Measurements from ENCODE around the gene NFE2L1.
A peak's percentile ranks its signal among the peaks of the same experiment; 100 is the strongest.
"Not testable (repeated sequence)": the region's sequence is repeated elsewhere in the genome, so short reads cannot be mapped to it uniquely, and the experiment has no call there.

NFE2L1 gene

DNA sequence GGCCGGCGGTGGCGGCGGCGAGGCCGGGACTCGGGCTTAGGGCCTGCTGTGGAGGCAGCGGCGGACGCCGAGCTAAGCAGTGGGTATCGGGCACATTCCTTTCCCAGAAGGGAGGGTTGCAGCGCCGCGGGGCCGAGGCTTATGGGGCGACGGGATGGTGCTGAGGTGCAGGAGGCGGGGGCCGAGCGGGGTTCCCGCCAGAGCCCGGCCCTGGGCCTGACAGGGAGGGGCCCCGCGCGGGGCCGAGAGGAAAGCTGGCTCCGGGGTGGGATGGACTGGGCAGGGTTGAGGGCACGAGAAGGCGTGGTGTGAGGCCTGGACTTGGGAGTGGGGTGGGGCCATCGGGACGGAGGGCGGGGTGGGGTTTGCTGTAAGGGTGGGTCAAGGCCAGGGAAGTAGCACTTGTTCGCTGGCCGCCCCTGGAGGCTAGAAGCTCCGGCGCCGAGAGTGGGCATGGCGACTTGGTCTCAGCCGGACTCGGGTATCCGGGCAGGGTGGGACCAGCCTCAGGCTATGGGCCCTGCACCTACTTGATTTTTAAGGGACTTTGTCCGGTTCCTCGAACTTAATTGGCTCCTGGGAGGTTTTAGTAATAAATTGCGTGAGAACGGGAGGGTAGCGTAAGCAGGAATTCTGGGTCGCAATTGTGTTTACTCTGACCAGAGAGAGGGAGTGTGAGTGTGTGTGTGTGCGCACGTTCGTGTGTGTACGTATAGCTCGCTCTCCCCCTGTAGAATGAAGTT lies 396 bp downstream of the NFE2L1 start:
- DNase-seq (ENCODE audit: low read depth), result peak; percentile 81

GRCh38 chr17:48051283-48051682 lies 3.1 kb downstream of the NFE2L1 start:
- DNase-seq (ENCODE audit: low read depth), result no peak

DNA sequence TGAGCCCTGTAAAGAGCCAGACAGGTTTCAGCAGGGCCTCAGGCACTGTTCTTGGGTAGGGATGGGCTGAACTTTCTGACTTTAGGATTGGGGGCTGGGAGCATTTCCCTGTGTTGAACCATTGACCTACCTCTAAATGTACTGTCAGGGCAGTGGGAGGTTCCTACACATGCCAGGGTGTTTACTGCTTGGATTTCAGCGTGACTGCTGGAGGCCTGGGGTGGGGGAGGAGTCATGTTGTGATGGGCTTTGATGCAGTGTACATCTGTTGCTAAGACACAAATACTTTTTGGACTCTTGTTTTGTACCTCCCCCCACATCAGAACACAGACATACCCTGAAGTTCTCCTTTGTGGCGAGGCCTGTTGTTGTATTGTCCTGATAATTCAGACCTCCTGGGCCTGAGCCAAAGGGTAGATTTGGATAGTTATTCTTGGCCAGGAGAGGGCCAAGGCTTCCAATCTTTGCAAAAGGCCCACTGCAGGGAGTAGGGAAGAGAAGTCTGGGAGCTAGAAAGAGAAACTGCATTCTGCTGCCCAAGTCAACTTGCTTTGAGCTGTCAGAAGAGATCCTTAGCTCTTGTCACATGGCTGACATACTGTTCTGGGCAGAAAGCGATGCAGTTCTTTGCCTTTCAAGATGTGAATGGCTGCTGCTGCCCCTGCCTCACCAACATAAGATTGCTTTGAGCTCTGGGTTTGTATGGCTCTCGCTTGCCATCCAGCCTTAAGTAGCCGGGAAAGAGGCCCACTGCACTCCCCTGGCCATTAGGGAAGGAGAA lies 3.7 kb downstream of the NFE2L1 start:
- no peak for DNase-seq (ENCODE audit: low read depth)

DNA sequence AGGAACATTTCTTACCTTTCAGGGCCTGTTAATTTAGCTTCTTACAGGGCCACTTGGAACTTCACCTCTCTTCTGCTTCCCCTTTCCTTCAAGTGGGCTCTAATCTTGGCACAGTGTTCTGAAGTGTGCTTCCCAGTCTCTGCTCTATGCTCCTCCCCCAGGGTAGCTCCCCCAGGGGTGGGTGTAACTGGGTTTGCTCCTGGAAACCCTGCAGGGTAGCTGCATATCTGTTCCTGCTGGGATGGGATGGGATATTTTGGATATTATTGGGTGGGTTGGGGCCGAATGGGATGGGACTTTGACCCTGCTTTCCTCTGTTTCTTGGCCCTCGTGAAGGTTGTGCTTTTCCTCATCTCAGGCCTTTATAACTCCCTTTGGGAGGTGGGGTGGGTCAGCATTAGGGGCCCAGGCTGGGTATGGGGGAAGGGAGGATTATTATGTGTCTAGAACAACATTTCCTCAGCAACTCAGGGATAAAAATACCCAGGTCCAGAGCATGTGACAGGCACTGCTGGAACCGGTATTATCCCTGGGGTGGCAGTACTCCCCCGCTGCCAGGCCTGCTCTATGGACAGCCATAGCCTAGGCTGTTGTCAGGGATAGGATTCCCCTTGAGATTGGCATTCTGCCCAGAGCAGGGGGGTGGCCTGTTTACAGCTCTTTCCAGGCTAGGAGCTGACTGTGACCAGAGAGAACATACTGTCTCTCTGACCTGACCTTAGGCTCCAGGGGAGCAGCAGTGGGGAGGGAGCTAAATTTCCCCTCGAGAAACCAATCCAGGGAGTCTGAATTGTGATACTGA lies 5.0 kb downstream of the NFE2L1 start:
- DNase-seq (ENCODE audit: low read depth), result no peak

GRCh38 chr17:48053758-48054237 lies 5.6 kb downstream of the NFE2L1 start:
- no peak for DNase-seq (ENCODE audit: low read depth)

- no peak for DNase-seq (ENCODE audit: low read depth)
Measured at GRCh38 chr17:48054238-48055185, 6.4 kb downstream of the NFE2L1 start.

- DNase-seq (ENCODE audit: low read depth), result no peak
Measured at GRCh38 chr17:48055531-48056245, 7.5 kb downstream of the NFE2L1 start.

DNA sequence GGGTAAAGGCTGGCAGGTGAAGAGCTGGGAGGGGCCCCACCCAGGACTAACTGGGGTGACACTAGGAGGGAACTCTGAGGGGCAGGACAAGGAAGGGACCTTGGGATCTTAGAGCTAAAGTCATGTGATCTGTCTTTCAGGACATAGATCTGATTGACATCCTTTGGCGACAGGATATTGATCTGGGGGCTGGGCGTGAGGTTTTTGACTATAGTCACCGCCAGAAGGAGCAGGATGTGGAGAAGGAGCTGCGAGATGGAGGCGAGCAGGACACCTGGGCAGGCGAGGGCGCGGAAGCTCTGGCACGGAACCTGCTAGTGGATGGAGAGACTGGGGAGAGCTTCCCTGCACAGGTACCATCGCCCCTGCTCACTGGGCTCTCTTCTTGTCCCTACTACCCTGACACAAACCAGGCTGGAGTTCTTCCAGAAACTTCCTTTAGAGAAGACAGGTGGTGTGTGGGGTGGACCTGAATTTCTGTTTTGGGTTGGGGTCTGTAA lies 8.1 kb downstream of the NFE2L1 start:
- no peak for DNase-seq (ENCODE audit: low read depth)

DNA sequence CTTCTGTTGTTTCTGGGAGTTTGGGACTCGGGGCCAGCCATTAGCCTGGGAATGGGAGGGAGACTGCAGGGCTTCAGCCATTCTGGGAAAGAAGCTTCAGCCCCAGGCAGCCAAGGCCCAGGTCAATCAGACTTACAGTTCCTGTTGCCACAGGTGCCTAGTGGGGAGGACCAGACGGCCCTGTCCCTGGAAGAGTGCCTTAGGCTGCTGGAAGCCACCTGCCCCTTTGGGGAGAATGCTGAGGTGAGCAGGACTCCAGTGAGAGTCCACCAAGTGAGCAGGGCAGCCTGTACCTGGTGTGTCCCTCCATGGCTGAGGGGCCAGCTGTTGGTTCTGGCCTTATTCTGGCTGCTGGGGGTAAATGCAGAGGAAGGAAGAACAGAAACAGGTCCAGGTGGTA lies 8.7 kb downstream of the NFE2L1 start:
- no peak for DNase-seq (ENCODE audit: low read depth)

DNA sequence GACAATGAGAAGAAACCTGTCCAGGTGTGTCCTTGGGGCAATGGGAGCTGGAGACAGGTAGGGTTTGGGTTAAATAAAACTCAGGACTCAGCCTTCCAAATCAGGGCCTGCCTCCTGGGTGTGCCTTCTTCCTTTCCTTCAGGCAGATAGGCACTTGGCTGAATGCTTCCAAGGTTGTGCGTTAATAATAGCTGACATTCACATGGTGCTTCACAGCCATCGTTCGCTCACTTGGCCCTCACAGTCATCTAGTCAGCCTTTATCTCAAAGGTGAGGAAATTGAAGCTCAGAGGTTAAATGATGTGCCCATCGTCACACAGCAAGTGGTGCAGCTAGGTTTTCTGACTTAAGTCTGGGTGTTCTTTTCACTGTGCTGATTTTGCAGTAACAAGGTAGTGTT lies 9.5 kb downstream of the NFE2L1 start:
- no peak for DNase-seq (ENCODE audit: low read depth)

- DNase-seq (ENCODE audit: low read depth), result no peak
Measured at GRCh38 chr17:48058393-48059124, 10.4 kb downstream of the NFE2L1 start.

DNA sequence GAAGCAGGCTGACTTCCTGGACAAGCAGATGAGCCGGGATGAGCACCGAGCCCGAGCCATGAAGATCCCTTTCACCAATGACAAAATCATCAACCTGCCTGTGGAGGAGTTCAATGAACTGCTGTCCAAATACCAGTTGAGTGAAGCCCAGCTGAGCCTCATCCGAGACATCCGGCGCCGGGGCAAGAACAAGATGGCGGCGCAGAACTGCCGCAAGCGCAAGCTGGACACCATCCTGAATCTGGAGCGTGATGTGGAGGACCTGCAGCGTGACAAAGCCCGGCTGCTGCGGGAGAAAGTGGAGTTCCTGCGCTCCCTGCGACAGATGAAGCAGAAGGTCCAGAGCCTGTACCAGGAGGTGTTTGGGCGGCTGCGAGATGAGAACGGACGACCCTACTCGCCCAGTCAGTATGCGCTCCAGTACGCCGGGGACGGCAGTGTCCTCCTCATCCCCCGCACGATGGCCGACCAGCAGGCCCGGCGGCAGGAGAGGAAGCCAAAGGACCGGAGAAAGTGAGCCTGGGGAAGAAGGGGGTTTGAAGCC lies 11.0 kb downstream of the NFE2L1 start:
- DNase-seq (ENCODE audit: low read depth), result no peak

- DNase-seq (ENCODE audit: low read depth), result no peak
Measured at GRCh38 chr17:48060249-48060648, 12.1 kb downstream of the NFE2L1 start.

DNA sequence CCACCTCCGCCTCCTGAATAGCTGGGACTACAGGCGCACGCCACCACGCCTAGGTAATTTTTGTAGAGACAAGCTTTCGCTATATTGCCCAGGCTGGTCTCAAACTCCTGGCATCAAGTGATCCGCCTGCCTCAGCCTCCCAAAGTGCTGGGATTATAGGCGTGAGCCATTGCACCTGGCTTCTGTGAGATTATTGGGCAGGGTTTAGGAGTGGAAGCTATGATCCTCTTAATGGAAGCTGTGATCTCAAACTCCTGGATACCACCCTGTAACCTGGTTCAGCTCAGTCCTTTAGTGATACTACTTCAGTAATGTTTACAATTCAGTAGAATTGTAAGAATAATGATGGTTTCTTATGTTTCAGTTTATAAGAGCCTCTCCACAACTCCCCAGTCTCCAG lies 14.1 kb downstream of the NFE2L1 start:
- no peak for DNase-seq (ENCODE audit: low read depth)

- DNase-seq (ENCODE audit: low read depth), result no peak
Measured at GRCh38 chr17:48064638-48065037, 16.5 kb downstream of the NFE2L1 start.

- DNase-seq (ENCODE audit: low read depth), result no peak
Measured at GRCh38 chr17:48066192-48066591, 18.0 kb downstream of the NFE2L1 start.

GRCh38 chr17:48066656-48067055 lies 18.5 kb downstream of the NFE2L1 start:
- no peak for DNase-seq (ENCODE audit: low read depth)

- no peak for DNase-seq (ENCODE audit: low read depth)
Measured at GRCh38 chr17:48067245-48067644, 19.1 kb downstream of the NFE2L1 start.

GRCh38 chr17:48067808-48068207 lies 19.6 kb downstream of the NFE2L1 start:
- not testable (repeated sequence) for DNase-seq (ENCODE audit: low read depth)
